ENCODE results near the gene HDAC10.

The HDAC10 gene

DNA sequence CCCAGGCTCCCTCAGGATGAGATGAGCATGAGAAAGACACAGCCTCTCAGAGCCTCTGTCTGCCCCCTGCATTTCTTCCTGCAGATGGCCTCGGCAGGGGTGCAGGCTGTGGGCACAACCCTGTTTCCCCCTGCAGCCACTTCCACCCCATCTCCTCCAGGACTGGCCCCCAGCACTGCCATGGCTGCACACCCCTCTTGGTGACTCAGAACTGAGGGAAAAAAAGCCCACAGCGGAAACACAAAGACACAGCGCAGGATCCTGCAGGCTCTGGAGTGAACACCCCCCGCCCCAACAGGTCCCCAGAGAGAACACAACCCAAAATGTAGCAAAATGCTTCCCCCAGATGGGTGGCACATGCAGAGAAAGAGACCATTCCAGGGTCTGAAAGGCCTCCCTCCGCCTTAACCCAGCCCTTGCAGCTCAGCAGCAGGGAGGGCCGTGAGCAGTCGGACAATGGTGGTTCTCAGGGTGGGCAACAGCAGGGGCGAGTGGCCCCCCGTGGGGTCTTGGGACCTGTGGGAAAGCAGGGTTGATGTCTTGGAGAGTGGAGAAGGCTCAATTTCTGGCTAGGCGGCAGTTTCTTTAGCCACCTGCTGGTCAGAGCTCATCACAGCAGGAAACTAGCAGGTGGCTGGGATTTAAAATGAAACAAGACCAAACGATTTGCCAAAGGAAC lies 14.2 kb downstream of the HDAC10 start:
- DNase-seq (ENCODE audit: low spot score): peak; percentile 14

DNA sequence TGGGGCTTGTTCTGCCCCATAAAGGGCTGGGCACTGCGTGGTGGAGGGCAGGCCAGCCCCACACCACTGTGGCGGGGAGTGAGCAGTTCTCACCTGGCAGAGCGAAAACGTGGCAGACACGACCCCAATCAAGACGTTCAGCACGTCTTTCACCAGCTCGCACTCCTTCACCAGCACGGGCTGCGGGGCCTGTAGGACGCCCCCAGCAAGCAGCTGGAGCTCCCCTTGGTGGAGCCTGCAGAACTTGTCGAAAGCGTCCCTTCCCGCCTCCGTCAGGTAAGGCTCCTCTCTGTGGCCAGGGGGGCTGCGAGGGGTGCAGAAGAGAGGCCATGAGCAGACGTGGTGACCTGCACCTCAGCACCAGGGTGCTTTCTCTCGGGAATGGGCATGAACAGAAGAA lies 17.8 kb downstream of the HDAC10 start:
- DNase-seq (ENCODE audit: low spot score): no peak

DNA sequence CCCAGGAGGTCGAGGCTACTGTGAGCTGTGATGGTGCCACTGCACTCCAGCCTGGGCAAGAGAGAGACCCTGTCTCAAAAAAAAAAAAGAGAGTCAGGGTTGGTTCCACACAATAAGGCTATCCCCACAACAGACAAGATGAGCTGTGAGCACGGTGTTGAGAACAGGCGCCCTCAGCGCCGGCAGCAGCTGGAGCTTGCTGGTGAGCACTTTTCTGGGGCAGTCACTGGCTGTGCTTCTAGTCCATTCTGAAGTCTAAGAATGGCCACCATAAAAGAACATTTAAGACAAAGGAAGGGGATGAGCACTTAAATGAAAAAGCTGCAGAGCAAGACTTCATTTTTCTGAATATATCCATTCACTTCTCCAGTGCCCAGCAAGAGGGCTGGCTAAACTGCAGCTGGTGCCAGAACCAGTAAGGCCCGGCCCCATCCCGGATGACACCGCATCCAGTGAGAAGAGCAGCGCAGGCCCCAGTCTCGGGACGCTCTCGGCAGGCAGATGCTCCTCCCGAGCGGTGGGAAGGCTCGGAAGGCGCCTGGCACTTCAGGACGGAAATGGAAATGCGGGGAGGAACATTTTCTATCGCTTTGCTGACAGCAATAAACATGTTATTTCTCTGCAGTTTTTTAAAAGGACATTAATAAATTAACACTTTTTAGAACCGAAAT lies 18.4 kb downstream of the HDAC10 start:
- DNase-seq (ENCODE audit: low spot score): no peak

DNA sequence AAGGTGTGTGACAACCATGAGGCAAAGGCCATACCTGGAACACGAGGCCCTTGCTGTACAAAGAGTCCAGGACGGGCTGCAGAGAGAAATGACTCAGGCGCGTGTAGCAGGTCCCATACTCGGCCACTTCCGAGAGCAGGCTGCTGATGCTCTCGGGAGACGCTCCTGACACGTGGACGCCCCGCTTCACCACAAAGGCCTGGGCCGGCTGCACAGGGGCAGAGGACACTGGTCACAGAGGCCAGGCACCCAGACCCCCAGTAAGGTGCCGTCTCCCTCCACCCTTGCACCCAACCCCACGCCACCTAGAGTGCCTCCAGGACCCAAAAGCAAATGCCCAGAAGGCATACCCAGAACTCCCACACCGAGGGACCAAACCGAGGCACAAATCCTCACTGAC lies 21.7 kb downstream of the HDAC10 start:
- DNase-seq (ENCODE audit: low spot score): no peak

DNA sequence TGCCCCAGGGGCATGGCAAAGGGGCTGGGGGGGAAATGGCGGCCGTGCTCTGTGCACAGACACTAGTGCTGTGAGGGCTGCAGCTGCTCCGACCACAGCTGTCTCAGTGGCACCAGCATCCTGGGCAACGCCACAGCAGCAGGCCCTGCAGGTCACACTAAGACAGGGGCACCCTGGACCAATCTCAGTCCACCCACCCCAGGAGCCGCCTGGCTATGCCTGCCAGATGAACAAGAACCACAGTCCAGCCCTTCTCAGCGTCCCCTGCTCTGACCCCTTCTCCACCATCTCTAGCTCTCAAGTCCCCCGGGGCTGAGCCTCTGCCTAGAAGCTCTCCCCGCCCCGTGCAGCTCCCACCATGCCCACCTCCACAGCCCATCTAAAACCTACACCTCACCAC lies 22.7 kb downstream of the HDAC10 start:
- no peak for DNase-seq (ENCODE audit: low spot score)

DNA sequence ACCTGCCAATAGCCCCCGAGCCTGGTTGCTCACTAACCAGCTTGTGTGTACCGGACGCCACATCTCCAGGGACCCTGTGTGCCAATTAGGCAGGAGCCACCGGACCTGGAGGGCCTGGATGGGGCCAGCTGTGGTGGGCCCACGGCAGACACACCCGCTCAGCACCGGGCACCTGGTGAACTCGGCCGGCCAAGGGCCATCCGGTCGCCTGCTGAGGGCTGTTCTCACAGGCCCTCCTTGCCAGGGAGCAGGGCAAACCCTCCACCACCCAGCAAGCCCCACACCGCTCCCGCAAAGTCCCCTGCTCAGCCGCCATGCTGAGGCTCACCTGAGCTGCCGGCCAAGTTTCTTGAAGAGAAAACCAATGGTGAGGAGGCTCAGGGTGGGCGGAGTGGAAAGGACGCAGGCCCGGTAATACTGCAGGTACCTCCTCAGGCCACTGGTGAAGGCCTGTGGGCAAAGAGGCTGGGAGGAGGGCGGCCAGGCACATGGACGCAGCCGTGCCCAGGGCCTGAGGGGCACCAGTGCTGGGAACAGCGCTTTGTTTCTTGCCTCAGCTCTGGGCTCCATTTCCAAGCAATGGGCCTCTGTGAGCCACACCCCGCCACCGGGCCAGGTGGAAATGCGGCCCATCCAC lies 23.4 kb downstream of the HDAC10 start:
- DNase-seq (ENCODE audit: low spot score): no peak

DNA sequence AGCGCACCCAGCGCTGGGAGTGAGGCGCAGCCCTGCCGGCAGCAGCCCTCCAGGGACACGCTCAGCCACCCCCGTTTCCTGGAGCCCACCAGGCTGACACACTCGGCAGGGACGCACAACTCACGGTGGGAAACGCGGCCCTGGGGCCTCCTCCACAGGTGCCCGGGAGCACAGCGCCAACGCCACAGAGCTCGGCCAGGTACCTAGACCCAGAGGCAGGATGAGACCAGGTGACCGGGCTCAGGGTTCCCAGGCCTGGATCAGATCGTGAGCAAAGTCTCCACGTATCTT lies 24.2 kb downstream of the HDAC10 start:
- no peak for DNase-seq (ENCODE audit: low spot score)

DNA sequence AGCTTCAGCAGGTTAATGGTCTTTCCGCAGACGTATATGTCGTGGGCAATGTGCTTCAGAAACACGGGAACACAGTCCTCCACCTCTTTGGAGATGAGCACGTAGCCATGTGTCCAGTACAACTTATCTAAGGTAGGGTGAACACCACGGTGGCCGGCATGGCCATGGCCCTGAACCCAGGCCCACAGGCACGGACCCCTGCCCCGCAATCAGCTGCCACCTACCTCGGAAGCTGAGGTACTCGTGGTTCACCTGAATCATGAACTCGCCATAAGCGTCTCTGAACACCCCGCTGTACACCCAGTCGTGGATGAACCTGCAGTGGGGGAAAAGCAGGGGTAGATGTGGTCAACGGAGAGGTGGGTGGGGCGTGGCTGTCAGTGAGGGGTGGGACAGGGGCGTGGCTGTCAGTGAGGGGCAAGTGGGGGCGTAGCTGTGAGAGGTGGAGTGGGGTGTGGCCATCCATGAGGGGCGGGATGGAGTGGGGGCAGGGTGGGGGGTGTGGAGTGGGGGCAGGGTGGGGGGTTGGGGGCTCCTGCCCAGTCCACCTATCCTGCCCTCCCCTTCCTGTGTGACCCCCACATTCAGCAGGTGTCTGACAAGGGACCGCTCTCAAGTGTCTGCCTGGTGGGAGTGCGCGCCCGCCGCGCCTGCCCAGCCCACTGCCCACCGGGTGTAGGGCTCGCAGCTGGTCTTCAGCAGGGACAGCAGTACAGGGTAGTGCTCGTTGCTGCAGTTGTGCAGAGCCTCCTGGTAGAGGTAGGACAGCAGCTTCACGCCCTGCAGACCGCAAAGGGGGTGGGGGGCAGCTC lies 24.8 kb downstream of the HDAC10 start:
- no peak for DNase-seq (ENCODE audit: low spot score)

DNA sequence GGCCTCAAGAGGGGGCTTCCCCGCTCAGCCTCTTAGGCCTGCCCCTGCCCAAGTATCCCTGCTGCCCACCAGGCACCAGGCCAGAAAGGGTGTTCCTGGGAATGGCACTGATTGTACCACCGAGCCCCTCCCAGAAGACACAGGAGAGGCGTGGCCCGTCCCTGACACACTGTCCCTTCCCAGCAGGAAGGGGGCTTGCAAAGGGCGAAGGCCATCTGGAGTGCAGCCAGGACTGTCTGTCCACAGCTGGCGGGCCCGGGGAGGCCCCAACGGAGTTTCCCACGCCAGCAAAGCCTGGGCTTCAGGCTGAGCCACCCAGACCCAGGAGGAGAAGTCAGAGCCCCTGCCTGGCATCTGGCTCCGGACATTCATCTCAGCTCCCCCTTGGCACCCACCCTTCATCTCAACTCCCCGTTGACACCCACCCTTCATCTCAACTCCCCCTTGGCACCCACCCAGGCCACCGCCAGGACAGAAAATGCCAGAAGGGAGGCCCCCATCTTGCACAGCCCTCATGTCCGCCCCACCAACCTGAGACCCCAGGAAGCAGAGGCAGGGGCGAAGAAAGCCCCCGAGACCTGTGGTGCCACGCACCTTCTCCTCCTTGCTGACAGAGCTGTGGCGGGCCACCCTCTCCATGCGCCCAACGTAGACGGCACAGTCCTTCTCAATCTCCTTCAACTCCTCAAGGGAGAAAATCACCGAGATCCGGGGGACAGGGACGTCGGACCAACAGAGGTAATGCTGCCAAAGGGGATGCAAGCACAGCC lies 25.7 kb downstream of the HDAC10 start:
- DNase-seq (ENCODE audit: low spot score): no peak

DNA sequence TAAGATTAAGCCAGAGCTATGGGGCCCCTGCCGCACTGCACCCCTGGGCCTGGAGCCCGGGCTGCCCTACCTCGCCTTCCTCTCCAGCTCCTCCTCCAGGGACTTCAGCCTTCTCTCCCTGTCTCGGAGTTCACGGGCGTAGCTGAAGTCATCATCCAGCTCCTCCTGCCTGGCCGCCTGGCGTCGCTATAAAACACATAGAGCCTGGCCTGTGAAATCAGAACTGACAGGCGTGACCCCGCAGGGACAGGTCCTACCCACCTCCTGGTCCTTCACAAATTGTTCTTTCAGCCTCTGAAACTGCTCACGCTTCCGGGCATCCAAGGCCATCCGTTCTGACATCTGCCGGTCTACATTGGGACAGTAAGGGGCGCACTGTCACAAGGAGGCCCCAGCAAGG lies 27.0 kb downstream of the HDAC10 start:
- DNase-seq (ENCODE audit: low spot score): no peak

DNA sequence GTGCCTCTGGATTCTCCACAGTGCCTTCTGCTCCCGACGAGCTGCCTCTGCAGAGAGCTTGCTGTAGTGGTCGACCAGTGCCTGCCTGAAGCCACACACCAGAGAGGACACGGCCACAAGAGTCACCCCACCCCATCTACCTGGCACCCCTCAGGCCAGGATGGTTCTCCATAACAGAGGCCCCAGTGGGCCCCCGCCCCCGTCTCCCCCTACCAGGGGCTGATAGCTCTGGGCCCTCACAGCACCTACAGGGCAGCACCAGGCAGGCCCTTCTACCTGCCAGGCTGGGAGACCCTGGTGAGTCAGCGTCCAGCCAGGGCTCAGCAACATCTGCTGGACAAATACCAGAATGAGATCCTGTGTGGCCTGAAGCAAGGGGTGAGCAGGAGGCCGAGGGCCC lies 28.6 kb downstream of the HDAC10 start:
- no peak for DNase-seq (ENCODE audit: low spot score)

DNA sequence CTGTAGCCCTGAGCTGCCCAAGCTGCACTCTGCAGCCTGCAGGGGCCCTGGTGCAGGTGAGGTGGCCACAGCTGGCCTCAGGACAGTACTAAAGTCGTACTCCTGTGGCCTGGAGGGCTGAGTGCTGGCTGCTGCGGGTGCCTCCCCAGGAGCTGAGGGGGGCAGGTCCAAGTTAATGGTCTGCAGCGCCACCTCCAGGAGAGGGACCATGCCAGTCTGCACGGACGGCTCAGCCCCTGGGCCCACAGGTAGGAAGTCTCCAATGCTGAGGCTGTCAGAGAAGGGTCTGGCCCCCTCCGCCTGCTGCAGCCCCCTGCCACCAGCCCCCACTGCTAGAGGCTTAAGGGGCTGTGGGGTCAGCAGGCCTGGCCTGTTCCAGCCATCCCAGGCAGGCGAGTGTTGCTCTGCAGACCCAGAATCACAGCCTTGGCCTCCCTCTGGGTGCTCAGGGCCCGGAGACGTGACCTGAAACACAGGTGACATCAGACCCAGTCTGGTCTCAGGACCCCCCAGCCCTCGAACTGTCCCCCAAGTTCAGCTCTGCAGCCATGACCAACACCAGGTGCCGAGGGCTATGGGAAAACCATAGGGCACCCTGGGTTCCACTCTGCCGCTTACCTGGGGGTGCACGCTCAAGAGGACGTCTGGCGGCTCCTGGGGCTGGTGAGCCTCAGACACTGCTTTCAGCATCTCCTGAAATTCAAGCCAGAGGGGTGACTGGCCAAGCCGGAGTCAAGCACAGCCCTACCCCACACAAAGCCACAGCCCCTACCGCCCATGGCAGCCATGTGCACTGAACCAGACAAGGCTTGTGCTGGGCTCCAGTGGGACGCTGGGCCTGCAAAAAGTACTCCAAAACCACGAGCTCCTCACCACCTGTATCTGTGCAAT lies 29.4 kb downstream of the HDAC10 start:
- DNase-seq (ENCODE audit: low spot score): no peak

DNA sequence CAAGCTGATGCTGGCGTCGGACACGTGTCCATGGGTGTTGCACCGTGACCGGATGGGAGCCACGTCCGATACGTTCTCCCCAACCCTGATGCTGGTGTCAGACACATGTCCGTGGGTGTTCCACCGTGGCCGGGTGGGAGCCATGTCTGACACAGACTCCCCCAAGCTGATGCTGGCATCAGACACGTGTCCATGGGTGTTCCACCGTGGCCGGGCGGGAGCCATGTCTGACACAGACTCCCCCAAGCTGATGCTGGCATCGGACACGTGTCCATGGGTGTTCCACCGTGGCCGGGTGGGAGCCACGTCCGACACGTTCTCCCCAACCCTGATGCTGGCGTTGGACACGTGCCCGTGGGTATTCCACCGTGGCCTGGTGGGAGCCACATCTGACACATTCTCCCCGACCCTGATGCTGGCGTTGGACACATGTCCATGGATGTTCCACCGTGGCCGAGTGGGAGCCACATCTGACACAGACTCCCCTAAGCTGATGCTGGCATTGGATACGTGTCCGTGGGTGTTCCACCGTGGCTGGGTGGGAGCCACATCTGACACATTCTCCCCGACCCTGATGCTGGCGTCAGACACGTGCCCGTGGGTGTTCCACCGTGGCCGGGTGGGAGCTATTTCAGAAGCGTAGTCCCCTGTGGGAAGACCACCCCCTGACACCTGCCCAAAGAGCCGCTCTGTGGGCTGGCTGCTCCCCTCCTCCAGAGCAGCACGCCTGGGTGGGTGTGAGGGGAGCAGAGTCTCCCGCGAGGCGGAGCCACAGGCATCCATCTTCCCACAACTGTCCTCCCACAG lies 30.3 kb downstream of the HDAC10 start:
- DNase-seq (ENCODE audit: low spot score): no peak

DNA sequence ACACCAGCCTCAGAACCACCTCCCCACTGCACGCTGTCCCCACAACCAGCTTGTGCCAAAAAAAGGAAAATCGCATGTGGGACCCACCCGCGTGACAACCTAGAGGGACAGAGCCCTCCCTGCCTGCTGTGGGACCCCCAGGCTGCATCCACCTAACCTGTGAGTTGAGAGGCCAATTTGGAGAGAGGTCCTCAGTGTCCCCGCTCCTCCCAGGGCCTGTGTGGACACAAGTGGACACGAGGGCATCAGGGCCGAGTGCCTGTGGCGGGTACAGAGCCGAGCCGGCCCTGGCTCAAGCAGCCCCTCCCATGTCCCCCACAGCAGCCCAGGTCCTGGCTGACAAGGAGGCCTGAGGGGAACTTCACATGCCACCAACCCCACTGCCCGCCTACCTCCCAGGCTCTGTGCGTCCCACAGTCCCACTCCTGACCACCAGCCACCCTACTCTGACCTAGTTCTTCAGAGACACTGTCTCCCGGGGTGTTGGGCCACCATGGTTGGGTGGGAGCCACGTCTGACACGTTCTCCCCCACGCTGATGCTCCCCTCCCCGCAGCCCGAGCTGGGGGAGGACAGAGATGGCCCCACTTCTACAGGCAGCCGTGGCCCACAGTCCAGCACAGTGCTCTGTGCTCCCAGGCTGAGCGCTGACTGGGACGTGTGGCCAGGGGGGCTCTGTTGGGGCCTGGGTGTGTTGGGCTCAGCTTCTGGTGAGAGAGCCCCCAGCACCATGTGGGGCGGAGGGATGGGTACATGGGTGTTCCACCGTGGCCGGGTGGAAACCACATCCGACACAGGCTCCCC lies 31.1 kb downstream of the HDAC10 start:
- no peak for DNase-seq (ENCODE audit: low spot score)

DNA sequence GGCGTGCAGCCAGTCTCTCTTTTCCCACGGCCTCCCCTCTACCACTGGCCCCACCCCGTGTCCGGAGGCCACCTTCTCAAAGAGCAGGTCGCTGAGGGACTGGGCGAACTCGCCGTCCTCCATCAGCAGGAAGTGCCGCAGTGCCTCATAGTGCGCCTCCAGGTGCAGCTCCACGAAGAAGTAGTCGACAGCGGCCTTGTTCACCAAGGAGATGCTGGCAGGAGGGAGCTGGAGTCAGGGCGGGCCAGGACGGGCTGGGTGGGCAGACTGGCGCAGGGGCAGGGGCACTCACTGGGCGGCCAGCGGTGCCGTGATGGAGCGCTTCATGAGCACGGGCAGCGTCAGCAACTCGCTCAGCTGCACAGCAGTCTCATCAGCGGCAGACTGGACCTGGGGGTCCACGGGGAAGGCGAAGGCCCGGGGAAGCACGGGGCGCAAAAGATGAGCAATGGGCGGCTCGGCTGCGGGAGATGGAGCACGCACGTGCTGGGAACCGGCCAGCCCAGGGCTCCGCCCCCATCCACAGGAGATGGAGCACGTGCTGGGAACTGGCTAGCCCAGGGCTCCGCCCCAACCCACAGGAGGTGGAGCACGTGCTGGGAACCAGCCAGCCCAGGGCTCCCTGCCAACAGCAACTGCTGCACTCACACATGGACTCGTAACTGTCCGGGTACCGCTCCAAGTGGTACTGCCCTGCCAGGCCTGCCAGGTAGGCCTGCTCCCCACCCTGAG lies 31.9 kb downstream of the HDAC10 start:
- peak; percentile 80 for DNase-seq (ENCODE audit: low spot score)

DNA sequence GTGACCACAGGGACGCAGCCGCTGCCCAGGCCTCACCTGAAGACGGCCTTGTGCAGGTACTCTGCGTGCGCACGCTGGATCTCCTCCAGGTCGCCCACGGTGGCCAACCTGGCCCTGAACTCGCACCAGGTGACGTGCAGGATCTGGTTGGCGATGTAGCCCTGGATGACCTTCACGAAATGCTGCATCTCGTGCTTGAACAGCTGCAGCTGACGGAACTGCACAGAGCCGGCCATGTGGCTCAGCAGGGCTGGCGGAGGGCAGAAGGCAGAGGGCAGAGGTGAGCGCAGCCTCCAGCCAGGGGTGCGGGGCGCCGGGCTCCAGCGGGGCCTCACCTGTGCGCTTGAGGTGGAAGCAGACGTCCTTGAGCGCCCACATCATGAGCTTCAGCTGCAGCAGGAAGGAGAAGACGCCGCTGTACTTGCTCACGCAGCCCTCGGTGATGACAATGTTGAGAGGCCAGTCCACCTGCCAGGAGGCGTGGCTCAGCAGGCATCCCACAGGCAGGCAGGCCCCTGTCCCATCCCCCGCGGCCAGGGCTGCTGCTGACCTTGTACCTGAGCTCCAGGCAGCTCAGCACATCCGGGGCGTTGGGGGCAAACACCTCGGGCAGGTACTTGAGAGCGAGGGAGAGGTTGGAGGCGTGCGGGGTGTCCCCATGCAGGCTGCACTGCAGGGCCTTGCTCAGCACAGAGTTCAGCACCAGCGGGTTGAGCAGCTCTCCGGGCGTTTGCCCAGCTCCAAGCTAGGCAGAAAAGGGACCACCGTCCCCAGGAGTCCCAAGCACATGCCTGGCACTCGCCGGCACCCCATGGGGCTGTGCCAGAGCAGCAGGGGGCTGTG lies 32.7 kb downstream of the HDAC10 start:
- no peak for DNase-seq (ENCODE audit: low spot score)

DNA sequence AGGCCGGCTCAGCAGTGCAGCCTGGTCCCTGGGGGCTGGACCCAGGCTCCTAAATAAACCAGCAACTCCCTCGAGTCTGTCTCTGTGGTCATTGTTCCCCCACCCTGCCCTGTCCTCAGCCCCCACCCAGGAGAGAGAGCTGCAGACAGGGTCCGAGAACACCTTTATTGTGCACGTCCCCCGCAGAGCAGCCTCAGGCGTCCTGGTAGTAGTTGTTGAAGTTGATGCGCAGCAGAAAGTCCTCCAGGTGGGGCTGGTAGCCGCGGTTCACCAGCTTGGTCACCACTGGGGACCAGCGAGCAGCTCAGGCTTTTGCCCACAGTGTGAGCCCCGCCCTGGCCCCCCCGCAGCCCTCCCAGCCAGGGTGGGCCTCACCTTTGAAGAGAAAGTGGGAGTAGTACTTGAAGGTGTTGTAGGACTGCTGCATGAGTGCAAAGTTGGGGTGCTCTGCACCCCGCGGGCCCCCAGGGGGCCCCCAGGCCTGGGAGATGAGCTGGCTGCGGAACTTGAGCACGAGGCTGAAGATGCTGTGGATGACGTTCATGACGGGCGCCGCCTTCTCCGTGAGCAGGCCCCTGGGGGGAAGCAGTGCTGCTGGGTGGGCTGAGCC lies 33.4 kb downstream of the HDAC10 start:
- no peak for DNase-seq (ENCODE audit: low spot score)
